Measurements from ENCODE around the gene CHCHD5. TPM values are rescaled to one million over a fixed set of nuclear protein-coding genes. Genes with fewer than 3 reads are reported as not detected.

Gene CHCHD5
- total RNA-seq, 1 experiment from 2014 or later, result 33.2 TPM

DNA sequence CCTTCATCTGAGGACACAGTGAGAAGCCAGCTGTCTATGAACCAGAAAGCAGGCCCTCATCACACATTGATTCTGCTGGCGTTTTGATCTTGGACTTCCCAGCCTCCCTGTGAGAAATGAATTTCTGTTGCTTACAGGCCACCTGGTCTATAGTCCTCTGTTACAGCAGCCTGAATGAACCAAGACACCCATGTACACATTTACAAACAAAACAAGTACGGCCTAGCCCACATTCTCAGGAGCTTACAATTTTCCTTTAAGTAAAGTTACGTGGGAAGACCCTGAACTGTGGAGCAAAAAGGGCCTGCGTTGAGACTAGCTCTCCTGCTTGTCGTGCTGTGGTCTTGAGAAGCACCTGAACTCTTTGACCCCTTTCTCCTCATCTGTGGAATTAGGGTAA, 49.3 kb downstream of the CHCHD5 start (continued):
- TF ChIP-seq, protein P1, sequence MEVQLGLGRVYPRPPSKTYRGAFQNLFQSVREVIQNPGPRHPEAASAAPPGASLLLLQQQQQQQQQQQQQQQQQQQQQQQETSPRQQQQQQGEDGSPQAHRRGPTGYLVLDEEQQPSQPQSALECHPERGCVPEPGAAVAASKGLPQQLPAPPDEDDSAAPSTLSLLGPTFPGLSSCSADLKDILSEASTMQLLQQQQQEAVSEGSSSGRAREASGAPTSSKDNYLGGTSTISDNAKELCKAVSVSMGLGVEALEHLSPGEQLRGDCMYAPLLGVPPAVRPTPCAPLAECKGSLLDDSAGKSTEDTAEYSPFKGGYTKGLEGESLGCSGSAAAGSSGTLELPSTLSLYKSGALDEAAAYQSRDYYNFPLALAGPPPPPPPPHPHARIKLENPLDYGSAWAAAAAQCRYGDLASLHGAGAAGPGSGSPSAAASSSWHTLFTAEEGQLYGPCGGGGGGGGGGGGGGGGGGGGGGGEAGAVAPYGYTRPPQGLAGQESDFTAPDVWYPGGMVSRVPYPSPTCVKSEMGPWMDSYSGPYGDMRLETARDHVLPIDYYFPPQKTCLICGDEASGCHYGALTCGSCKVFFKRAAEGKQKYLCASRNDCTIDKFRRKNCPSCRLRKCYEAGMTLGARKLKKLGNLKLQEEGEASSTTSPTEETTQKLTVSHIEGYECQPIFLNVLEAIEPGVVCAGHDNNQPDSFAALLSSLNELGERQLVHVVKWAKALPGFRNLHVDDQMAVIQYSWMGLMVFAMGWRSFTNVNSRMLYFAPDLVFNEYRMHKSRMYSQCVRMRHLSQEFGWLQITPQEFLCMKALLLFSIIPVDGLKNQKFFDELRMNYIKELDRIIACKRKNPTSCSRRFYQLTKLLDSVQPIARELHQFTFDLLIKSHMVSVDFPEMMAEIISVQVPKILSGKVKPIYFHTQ (CRISPR knock-in tag; IDR thresholded peaks at IDR 0.05), result no peak
- TF ChIP-seq, protein P2, sequence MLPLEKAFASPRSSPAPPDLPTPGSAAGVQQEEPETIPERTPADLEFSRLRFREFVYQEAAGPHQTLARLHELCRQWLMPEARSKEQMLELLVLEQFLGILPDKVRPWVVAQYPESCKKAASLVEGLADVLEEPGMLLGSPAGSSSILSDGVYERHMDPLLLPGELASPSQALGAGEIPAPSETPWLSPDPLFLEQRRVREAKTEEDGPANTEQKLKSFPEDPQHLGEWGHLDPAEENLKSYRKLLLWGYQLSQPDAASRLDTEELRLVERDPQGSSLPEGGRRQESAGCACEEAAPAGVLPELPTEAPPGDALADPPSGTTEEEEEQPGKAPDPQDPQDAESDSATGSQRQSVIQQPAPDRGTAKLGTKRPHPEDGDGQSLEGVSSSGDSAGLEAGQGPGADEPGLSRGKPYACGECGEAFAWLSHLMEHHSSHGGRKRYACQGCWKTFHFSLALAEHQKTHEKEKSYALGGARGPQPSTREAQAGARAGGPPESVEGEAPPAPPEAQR (CRISPR knock-in tag; IDR thresholded peaks at IDR 0.05), result no peak

DNA sequence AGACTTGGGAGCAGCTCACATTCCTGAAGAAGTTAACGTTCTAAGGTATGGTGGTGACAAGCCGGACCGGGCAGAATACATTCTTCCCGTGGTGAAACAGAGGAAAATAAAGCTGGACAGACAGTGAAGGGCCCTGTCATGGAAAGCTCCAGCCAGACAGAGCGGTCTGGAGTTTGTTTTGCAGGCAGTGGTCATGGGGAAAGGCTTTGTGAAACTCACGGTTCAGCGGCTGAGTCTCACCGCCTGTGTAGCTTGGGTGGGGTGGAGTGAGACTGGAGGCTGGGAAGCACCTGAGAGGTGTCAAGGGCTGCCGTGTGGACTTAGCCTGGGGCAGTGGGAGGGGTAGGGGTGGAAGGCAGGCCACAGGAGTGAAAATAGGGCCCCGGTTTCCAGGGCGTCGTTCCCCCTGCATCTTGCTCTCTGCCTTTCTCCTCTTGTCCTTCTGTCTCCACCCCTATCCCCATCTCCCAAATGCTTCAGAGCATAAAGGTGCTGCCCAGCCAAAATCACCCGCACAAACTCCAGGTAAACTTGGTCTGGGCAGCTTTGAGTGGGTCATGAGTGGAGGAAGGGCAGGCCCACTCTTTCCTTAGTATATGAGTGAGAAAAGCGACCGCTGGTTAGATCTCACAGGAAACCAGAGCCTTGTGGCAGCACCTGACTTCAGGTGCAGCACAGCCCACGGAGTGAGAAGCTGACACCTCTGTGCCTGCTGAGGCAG, 49.9 kb downstream of the CHCHD5 start:
- DNase-seq (ENCODE audit: low spot score), result no peak
- H3K4me1 Mint-ChIP-seq, result peaks cover 26% of the 10 kb centered on the region
- no peaks in the 10 kb centered on the region; the same call in 1 of the 2 replicates for H3K27me3 Mint-ChIP-seq (ENCODE audit: low read depth)
- H3K36me3 Mint-ChIP-seq, result no peaks in the 10 kb centered on the region
- no peak overlapping the region for H3K4me3 Mint-ChIP-seq
- POLR2A ChIA-PET, result no interaction called here
- no peak for ATAC-seq
- no peaks in the 10 kb centered on the region for H3K9me3 Mint-ChIP-seq
- no peak overlapping the region for H3K27ac Mint-ChIP-seq
- CTCF ChIA-PET, result interaction anchor here (1.3 to 9.5 kb wide), 5 partner anchors 12 to 307 kb away, joined by 3 to 143 read pairs (median 8); partner anchors contain the start of gene SLC20A1
- TF ChIP-seq FOXP1 (CRISPR knock-in tag; IDR thresholded peaks at IDR 0.05; ENCODE audit: borderline replicate concordance) (no peak), CREM (CRISPR knock-in tag; IDR thresholded peaks at IDR 0.05) (no peak), RELA (CRISPR knock-in tag; IDR thresholded peaks at IDR 0.05; ENCODE audit: borderline replicate concordance) (no peak), EMX1 (CRISPR knock-in tag; IDR thresholded peaks at IDR 0.05) (no peak), ZNF396 (CRISPR knock-in tag; IDR thresholded peaks at IDR 0.05; ENCODE audit: borderline replicate concordance) (no peak), CREB1 (CRISPR knock-in tag; IDR thresholded peaks at IDR 0.05) (no peak), ZNF671 (CRISPR knock-in tag; IDR thresholded peaks at IDR 0.05) (no peak), TCF7 (CRISPR knock-in tag; IDR thresholded peaks at IDR 0.05; ENCODE audit: low read depth) (no peak), ZNF138 (CRISPR knock-in tag; conservative IDR thresholded peaks at IDR 0.05) (no peak), ZNF121 (CRISPR knock-in tag; IDR thresholded peaks at IDR 0.05) (no peak), NR2C2 (CRISPR knock-in tag; IDR thresholded peaks at IDR 0.05) (no peak), RORB (CRISPR knock-in tag; IDR thresholded peaks at IDR 0.05) (no peak), FOXJ3 (CRISPR knock-in tag; IDR thresholded peaks at IDR 0.05; ENCODE audit: borderline replicate concordance) (no peak), ZNF219 (CRISPR knock-in tag; IDR thresholded peaks at IDR 0.05; ENCODE audit: borderline replicate concordance) (no peak), SMAD4 (CRISPR knock-in tag; IDR thresholded peaks at IDR 0.05) (no peak), OVOL2 (CRISPR knock-in tag; IDR thresholded peaks at IDR 0.05; ENCODE audit: borderline replicate concordance) (no peak)
- TF ChIP-seq, protein P3, sequence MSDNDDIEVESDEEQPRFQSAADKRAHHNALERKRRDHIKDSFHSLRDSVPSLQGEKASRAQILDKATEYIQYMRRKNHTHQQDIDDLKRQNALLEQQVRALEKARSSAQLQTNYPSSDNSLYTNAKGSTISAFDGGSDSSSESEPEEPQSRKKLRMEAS (CRISPR knock-in tag; IDR thresholded peaks at IDR 0.05), result no peak
- TF ChIP-seq, protein P4, sequence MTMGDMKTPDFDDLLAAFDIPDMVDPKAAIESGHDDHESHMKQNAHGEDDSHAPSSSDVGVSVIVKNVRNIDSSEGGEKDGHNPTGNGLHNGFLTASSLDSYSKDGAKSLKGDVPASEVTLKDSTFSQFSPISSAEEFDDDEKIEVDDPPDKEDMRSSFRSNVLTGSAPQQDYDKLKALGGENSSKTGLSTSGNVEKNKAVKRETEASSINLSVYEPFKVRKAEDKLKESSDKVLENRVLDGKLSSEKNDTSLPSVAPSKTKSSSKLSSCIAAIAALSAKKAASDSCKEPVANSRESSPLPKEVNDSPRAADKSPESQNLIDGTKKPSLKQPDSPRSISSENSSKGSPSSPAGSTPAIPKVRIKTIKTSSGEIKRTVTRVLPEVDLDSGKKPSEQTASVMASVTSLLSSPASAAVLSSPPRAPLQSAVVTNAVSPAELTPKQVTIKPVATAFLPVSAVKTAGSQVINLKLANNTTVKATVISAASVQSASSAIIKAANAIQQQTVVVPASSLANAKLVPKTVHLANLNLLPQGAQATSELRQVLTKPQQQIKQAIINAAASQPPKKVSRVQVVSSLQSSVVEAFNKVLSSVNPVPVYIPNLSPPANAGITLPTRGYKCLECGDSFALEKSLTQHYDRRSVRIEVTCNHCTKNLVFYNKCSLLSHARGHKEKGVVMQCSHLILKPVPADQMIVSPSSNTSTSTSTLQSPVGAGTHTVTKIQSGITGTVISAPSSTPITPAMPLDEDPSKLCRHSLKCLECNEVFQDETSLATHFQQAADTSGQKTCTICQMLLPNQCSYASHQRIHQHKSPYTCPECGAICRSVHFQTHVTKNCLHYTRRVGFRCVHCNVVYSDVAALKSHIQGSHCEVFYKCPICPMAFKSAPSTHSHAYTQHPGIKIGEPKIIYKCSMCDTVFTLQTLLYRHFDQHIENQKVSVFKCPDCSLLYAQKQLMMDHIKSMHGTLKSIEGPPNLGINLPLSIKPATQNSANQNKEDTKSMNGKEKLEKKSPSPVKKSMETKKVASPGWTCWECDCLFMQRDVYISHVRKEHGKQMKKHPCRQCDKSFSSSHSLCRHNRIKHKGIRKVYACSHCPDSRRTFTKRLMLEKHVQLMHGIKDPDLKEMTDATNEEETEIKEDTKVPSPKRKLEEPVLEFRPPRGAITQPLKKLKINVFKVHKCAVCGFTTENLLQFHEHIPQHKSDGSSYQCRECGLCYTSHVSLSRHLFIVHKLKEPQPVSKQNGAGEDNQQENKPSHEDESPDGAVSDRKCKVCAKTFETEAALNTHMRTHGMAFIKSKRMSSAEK (CRISPR knock-in tag; IDR thresholded peaks at IDR 0.05; ENCODE audit: borderline replicate concordance), result no peak
- TF ChIP-seq, protein P5, sequence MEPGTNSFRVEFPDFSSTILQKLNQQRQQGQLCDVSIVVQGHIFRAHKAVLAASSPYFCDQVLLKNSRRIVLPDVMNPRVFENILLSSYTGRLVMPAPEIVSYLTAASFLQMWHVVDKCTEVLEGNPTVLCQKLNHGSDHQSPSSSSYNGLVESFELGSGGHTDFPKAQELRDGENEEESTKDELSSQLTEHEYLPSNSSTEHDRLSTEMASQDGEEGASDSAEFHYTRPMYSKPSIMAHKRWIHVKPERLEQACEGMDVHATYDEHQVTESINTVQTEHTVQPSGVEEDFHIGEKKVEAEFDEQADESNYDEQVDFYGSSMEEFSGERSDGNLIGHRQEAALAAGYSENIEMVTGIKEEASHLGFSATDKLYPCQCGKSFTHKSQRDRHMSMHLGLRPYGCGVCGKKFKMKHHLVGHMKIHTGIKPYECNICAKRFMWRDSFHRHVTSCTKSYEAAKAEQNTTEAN (CRISPR knock-in tag; IDR thresholded peaks at IDR 0.05), result no peak
- TF ChIP-seq, protein P6, sequence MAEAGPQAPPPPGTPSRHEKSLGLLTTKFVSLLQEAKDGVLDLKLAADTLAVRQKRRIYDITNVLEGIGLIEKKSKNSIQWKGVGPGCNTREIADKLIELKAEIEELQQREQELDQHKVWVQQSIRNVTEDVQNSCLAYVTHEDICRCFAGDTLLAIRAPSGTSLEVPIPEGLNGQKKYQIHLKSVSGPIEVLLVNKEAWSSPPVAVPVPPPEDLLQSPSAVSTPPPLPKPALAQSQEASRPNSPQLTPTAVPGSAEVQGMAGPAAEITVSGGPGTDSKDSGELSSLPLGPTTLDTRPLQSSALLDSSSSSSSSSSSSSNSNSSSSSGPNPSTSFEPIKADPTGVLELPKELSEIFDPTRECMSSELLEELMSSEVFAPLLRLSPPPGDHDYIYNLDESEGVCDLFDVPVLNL (CRISPR knock-in tag; IDR thresholded peaks at IDR 0.05; ENCODE audit: borderline replicate concordance, low read depth), result no peak

All from WTC11 (cell line).